ENCODE data around the gene NCKAP5.

The NCKAP5 gene

DNA sequence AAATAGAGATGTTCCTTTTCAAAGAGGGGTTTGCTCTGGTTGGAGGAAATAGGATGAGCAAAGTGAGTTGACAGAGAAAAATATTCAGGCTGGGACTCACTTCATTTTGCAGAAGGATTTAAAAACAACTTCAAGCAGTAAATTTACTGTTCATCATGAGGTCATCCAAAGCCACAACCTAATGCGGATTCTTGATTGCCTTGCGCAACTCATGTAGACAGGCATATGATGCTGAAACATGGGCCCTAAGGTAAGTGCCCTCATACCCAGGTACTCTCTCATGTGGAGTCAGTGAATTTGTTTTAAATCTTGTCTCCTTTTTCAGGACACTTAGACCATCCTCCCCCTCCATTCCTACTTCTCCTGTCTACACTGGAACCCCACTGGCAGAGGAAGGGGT lies 846.3 kb downstream of the NCKAP5 start:
- H3K4me3 ChIP-seq (ENCODE audit: control insufficient read depth, low read depth, low read length): no peak overlapping the region
- TF ChIP-seq, protein P1, sequence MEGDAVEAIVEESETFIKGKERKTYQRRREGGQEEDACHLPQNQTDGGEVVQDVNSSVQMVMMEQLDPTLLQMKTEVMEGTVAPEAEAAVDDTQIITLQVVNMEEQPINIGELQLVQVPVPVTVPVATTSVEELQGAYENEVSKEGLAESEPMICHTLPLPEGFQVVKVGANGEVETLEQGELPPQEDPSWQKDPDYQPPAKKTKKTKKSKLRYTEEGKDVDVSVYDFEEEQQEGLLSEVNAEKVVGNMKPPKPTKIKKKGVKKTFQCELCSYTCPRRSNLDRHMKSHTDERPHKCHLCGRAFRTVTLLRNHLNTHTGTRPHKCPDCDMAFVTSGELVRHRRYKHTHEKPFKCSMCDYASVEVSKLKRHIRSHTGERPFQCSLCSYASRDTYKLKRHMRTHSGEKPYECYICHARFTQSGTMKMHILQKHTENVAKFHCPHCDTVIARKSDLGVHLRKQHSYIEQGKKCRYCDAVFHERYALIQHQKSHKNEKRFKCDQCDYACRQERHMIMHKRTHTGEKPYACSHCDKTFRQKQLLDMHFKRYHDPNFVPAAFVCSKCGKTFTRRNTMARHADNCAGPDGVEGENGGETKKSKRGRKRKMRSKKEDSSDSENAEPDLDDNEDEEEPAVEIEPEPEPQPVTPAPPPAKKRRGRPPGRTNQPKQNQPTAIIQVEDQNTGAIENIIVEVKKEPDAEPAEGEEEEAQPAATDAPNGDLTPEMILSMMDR (IDR thresholded peaks at IDR 0.05; ENCODE audit: control insufficient read depth, insufficient read depth, low read depth, low read length, missing control alignments): no peak
- DNase-seq (ENCODE audit: low read depth): no peak

DNA sequence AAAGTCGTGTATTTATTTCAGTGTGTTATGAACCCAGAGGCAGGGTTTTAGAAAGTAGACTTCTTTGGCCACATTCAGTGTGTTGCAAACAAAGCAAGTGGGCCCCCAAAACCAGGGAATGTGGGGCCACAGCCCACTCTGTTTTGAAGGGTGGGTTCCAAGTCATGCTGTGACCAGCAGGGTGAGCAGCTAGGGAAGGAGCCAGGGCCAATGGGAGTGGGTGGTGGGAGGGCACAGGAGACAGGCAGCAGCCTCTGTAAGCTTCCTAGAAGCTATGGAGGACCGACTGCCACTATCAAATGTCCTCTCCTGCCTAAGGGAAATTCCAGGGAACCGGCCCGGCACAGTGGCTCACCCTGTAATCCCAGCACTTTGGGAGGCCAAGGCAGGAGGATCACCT lies 847.9 kb downstream of the NCKAP5 start:
- no peak for DNase-seq (ENCODE audit: low read depth)
- H3K4me3 ChIP-seq (ENCODE audit: control insufficient read depth, low read depth, low read length): no peak overlapping the region
- TF ChIP-seq, protein P1 (IDR thresholded peaks at IDR 0.05; ENCODE audit: control insufficient read depth, insufficient read depth, low read depth, low read length, missing control alignments): no peak

DNA sequence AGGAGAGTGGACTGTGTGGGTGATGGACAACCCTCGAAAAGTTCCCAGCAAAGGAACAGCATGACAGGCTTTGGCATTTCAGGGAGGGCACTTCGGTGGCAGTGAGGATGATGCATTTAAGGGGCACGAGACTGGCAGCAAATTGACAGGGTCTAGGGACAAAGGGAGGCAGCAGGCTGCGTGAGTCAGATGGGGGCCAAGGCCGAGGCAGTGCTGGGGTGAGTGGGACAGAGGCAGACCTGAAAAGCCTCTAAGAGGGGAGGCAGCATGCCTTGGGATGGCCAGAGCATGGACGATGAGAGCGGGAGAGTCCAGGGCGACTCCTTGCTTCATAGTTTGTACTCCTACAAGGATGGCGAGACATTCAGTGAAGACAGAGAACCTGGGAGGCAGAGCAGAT lies 848.8 kb downstream of the NCKAP5 start:
- TF ChIP-seq, protein P1 (IDR thresholded peaks at IDR 0.05; ENCODE audit: control insufficient read depth, insufficient read depth, low read depth, low read length, missing control alignments): no peak
- no peak for DNase-seq (ENCODE audit: low read depth)
- no peak overlapping the region for H3K4me3 ChIP-seq (ENCODE audit: control insufficient read depth, low read depth, low read length)

DNA sequence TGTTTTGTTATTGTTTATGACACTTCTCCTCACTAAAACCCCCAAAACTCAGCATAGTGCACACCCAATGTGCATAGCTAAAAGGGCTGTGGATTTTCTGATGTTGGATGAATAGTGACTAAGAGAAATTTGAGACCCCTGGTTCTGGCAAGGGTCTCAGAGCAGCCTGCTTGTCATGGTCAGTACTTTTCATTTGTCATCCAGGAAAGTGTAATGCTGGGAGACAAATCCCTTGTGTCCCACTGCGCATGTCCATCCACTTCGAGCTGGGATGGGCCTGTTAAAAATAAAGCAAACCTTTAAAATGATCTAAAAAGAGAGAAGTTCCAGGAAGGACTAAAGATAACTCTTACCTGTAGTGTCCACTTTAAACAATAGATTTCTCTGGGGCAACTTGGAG lies 851.3 kb downstream of the NCKAP5 start:
- H3K4me3 ChIP-seq (ENCODE audit: control insufficient read depth, low read depth, low read length): no peak overlapping the region
- TF ChIP-seq, protein P1 (IDR thresholded peaks at IDR 0.05; ENCODE audit: control insufficient read depth, insufficient read depth, low read depth, low read length, missing control alignments): no peak
- DNase-seq (ENCODE audit: low read depth): no peak

DNA sequence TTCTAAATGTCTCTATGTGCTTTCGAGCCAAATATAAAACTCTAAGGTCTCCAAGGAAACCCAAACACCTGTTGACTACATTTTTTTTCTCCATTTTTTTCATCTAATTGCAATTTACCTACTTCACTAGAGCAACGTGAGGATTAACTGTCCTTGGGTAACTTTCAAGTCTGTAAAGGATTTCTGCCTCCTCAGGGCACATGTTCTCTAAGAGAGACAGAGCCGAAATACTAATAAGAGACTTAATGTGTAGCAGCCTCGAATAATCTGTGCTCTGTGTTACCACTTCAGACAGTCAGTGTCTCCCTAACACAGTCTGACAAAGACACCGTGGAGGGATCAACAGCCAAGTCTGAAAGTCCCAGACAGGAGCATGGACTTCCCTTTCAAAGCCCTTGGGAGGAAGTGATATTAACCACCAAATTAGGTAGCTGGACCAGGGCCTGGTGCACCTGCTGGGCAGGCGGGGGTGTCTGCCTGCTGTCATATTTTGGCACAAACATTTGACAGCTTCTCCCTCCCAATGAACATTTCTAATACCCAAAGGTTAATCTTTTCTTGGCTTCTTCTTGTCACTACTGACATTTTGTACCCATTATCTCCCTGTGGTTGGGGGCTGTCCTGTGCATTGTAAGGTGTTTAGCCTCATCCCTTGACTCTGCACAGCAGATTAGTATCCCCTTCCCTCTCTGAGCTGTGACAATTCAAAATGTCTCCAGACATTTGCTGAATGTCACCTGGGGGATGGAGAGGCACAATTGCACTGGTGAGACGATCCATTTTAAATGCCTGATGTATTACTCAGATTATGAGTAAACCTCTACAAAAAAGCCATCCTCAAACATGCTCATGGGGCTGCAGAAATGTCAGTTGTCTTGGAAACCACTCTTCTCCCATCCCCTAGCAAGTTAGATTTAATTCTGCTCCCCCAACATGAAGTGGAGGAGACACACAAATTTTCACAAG lies 852.6 kb downstream of the NCKAP5 start:
- TF ChIP-seq, protein P1 (IDR thresholded peaks at IDR 0.05; ENCODE audit: control insufficient read depth, insufficient read depth, low read depth, low read length, missing control alignments): no peak
- H3K4me3 ChIP-seq (ENCODE audit: control insufficient read depth, low read depth, low read length): no peak overlapping the region
- DNase-seq (ENCODE audit: low read depth): no peak

DNA sequence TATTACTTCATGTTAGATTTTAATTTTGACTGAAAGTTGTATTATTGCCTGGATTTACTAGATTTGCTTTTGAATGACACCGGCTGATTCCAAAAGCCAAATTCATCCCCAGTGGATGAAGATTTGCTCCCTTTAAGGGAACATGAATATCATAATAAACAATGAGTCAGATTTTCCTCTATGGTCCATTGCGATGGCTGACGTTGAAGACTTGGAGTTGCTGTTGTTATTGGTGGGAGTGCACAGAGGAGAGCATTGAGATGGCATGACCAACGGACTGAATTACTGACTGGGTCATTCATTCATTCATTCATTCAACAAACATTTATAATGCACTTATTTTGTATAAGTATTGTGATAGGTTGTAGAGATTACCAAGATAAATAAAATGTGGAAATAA lies 864.9 kb downstream of the NCKAP5 start:
- DNase-seq (ENCODE audit: low read depth): no peak
- TF ChIP-seq, protein P1 (IDR thresholded peaks at IDR 0.05; ENCODE audit: control insufficient read depth, insufficient read depth, low read depth, low read length, missing control alignments): no peak
- no peak overlapping the region for H3K4me3 ChIP-seq (ENCODE audit: control insufficient read depth, low read depth, low read length)
